ENCODE data around the gene NTF3. TPM values are rescaled to one million over a fixed set of nuclear protein-coding genes. Genes with fewer than 3 reads are reported as not detected.

Gene NTF3
- total RNA-seq, 1 donor from 2014 or later, result 13.0 TPM

DNA sequence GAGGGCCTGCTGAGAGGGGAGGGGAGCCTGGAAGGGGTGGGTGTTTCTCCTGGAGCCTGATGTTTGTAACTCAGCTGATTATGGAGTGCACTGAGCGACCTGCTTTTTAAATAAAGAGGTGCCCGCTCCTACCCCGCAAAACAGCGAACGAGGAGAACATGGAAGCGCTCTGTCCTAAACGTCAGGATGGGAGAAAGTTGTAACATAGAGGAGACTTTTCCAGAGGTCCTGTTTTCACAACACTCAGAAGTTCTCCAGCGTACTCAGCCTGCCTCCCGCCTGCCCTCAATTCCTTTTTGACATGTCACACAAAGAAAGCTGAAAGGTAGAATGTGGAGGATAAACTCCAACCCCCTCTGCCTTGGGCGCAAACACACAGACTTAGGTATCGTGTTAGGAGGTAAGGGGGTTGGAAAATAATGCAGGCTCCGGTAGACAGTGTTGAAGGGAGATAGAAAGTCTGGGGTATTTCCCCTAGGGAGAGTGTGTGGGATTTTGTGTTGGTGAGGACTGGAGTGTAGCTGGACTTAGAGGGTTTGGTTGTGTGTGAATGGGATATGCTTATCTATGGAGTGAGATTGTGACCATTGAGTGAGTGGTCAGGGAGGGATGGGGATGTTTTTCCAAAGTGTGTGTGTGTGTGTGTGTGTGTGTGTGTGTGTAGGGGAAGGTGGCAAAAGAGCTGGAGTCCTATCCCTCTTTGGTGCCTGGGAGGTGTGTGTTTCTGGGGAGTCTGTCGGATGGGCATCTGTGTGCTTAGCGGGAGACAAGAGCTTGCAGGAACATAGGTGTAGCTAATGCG, 2.1 kb downstream of the NTF3 start:
- peaks cover 21% of the 10 kb centered on the region for H3K4me1 Mint-ChIP-seq (ENCODE audit: unreplicated experiment)
- H3K9me3 Mint-ChIP-seq, result no peaks in the 10 kb centered on the region
- H3K4me3 Mint-ChIP-seq, result no peak overlapping the region
- no peak for DNase-seq (ENCODE audit: extremely low spot score, unreplicated experiment)
- no peaks in the 10 kb centered on the region for H3K36me3 Mint-ChIP-seq
- no peak for TF ChIP-seq CTCF (conservative IDR thresholded peaks at IDR 0.05)
- no peak overlapping the region for H3K27ac Mint-ChIP-seq
- peaks cover 35% of the 10 kb centered on the region for H3K27me3 Mint-ChIP-seq

DNA sequence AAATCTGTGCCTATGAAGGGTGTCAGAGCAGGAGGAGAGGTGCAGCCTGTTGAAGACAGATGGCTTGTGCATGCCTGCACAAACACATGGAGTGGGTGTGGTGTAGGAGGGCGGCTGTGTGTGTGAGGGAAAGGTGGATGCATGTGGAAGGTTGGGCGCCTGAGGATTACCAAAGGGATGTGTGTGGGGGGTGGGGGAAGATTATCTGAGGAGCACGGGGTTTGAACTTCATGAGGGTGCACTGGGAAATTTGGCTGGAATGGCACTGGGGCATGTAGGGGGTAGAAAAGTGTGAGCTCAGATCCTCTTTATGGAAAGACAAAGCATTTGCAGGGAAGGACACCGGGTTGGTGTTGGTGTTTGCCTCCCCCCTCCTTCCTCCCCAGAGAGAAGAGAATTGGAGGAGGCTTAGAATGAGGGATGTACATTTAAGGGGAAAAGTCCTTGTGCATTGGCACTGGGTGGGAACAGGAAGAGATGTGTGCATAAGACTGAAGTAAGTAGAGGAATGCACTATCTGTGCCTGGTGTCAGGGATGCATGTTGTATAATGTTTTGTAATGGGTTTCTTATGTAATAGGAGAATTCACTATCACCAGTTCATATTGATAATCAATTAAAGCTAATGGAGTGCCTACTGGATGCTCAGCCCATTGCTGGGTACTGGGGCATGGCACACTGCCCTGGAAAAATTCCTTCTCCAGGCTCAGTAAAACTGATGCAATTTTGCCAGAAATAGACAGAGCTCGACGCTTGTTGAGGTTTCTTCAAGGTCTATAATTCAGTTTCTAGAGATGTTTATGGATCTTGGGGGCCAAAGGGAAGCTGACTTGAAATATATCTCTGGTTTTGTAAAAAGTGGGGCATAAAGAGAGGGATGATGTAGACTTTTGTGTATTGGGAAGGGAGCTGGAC, 3.0 kb downstream of the NTF3 start:
- H3K4me1 Mint-ChIP-seq (ENCODE audit: unreplicated experiment), result peaks cover 21% of the 10 kb centered on the region
- H3K27me3 Mint-ChIP-seq, result peaks cover 34% of the 10 kb centered on the region
- H3K36me3 Mint-ChIP-seq, result peaks cover 5% of the 10 kb centered on the region
- H3K4me3 Mint-ChIP-seq, result no peak overlapping the region
- no peak overlapping the region for H3K27ac Mint-ChIP-seq
- no peaks in the 10 kb centered on the region for H3K9me3 Mint-ChIP-seq
- no peak for TF ChIP-seq CTCF (conservative IDR thresholded peaks at IDR 0.05)
- no peak for DNase-seq (ENCODE audit: extremely low spot score, unreplicated experiment)

- Mint-ChIP-seq H3K27me3 (peaks cover 15% of the 10 kb centered on the region), H3K9me3 (no peaks in the 10 kb centered on the region), H3K27ac (no peak overlapping the region), H3K4me3 (peak overlapping the region; percentile 5), H3K4me1 (ENCODE audit: unreplicated experiment) (peaks cover 20% of the 10 kb centered on the region), H3K36me3 (peaks cover 11% of the 10 kb centered on the region)
- no peak for DNase-seq (ENCODE audit: extremely low spot score, unreplicated experiment)
- no peak for TF ChIP-seq CTCF (conservative IDR thresholded peaks at IDR 0.05)
Measured at GRCh38 chr12:5437182-5437583, 5.3 kb downstream of the NTF3 start.

- Mint-ChIP-seq H3K27ac (peak overlapping the region; percentile 4), H3K36me3 (peaks cover 11% of the 10 kb centered on the region), H3K9me3 (no peaks in the 10 kb centered on the region), H3K4me1 (ENCODE audit: unreplicated experiment) (peaks cover 20% of the 10 kb centered on the region), H3K27me3 (peaks cover 16% of the 10 kb centered on the region), H3K4me3 (peak overlapping the region; percentile 5)
- TF ChIP-seq CTCF (conservative IDR thresholded peaks at IDR 0.05), result no peak
- DNase-seq (ENCODE audit: extremely low spot score, unreplicated experiment), result no peak
Measured at GRCh38 chr12:5437589-5437988, 5.7 kb downstream of the NTF3 start.

DNA sequence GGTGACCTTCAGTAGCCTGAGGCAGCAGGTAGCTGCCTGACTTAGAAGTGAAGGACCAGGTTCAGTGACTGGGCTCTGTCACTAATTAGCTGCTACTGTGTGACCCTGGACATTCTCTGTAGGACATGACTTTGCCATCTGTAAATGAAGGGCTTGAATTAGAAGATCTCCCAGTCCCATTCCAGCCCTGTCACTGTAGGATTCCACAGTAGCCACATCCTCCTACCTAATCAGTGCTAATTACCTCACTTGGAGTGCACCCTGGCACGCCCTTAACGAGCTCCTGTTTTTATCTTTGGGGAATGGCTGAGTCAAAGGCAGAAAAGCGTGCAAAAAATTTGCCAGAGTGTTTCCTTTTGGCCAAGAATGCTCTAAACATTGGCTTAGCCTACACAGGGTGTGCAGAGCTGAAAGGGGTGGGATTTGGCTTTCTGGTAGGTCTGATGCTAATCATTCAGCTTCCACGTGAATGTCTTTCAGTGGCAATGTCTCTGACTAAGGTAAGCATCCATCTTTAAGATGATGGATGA, 6.8 kb downstream of the NTF3 start:
- no peak for TF ChIP-seq CTCF (conservative IDR thresholded peaks at IDR 0.05)
- Mint-ChIP-seq H3K4me1 (ENCODE audit: unreplicated experiment) (peaks cover 20% of the 10 kb centered on the region), H3K9me3 (no peaks in the 10 kb centered on the region), H3K27me3 (peaks cover 19% of the 10 kb centered on the region), H3K27ac (no peak overlapping the region), H3K36me3 (peaks cover 11% of the 10 kb centered on the region), H3K4me3 (no peak overlapping the region)
- no peak for DNase-seq (ENCODE audit: extremely low spot score, unreplicated experiment)

All from type B pancreatic cell (in vitro differentiated cells).